ENCODE measurements around the gene KHDC4. TPM values are rescaled to one million over a fixed set of nuclear protein-coding genes. Genes with fewer than 3 reads are reported as not detected.
"Not testable (repeated sequence)": the region's sequence is repeated elsewhere in the genome, so short reads cannot be mapped to it uniquely, and the experiment has no call there.

The KHDC4 gene
- total RNA-seq, 2 experiments from 2014 or later, result 56.6 to 60.8 TPM

- H3K9me3 ChIP-seq (ENCODE audit: control insufficient read depth in 1 of 2, insufficient read depth in 1 of 2, low read length in 2 of 2), result no peaks in the 10 kb centered on the region
- ChIA-PET POLR2A (interaction anchor here (0.6 to 6.0 kb wide), 4 partner anchors 14 to 161 kb away, joined by 3 to 92 read pairs (median 4); partner anchors contain the start of gene ARHGEF2), CTCF (interaction anchor here (0.6 to 2.0 kb wide), 4 partner anchors 15 to 100 kb away, joined by 3 to 8 read pairs (median 4); no protein-coding TSS in a partner anchor)
- peaks cover 61% of the 10 kb centered on the region for H3K36me3 Mint-ChIP-seq (ENCODE audit: low read depth)
- ATAC-seq (ENCODE audit: poor library complexity) (no peak), DNase-seq (no peak)
- TF ChIP-seq, protein P1, sequence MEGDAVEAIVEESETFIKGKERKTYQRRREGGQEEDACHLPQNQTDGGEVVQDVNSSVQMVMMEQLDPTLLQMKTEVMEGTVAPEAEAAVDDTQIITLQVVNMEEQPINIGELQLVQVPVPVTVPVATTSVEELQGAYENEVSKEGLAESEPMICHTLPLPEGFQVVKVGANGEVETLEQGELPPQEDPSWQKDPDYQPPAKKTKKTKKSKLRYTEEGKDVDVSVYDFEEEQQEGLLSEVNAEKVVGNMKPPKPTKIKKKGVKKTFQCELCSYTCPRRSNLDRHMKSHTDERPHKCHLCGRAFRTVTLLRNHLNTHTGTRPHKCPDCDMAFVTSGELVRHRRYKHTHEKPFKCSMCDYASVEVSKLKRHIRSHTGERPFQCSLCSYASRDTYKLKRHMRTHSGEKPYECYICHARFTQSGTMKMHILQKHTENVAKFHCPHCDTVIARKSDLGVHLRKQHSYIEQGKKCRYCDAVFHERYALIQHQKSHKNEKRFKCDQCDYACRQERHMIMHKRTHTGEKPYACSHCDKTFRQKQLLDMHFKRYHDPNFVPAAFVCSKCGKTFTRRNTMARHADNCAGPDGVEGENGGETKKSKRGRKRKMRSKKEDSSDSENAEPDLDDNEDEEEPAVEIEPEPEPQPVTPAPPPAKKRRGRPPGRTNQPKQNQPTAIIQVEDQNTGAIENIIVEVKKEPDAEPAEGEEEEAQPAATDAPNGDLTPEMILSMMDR (IDR thresholded peaks at IDR 0.05), result no peak
- H3K27me3 Mint-ChIP-seq, result no peaks in the 10 kb centered on the region
- peaks cover 70% of the 10 kb centered on the region for H3K36me3 ChIP-seq (ENCODE audit: insufficient read depth, low read length)
- H3K27me3 ChIP-seq (ENCODE audit: control insufficient read depth in 1 of 2, insufficient read depth in 2 of 2, low read length in 2 of 2), result no peaks in the 10 kb centered on the region
- H3K4me1 Mint-ChIP-seq (ENCODE audit: low read depth), result peaks cover 37% of the 10 kb centered on the region
- H3K9me3 Mint-ChIP-seq, result no peaks in the 10 kb centered on the region
- no peak overlapping the region for H3K27ac ChIP-seq (ENCODE audit: low read depth in 1 of 2, low read length in 2 of 2)
- H3K4me3 Mint-ChIP-seq, result peak overlapping the region; percentile 65
- H3K4me1 ChIP-seq (ENCODE audit: insufficient read depth, low read length), result peaks cover 42% of the 10 kb centered on the region
- H3K4me3 ChIP-seq (ENCODE audit: low read length), result no peak overlapping the region
- intact Hi-C loops (cut with DNase I, micrococcal nuclease), result loop anchor here (5.0 kb wide), 2 partner anchors 74 to 121 kb away; partner anchors contain the start of genes GON4L (in 1 of the 2), LAMTOR2 (in 1 of the 2), SYT11 (in 1 of the 2) and UBQLN4 (in 1 of the 2)
- no peak overlapping the region for H3K27ac Mint-ChIP-seq
Measured at GRCh38 chr1:155931332-155932038, 2.7 kb downstream of the KHDC4 start.

DNA sequence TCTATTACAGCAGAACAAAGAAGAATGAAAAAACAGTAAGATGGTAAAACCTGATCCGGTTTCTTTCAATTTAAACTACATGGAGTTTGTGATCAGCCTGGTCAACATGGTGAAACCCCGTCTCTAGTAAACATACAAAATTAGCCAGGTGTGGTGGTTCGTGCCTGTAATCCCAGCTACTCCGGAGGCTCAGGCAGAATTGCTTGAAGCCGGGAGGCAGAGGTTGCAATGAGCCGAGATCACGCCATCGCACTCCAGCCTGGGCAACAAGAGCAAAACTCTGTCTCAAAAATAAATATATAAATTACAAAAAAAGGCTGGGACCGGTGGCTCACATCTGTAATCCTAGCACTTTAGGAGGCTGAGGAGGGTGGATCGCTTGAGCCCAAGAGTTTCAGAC lies 3.5 kb downstream of the KHDC4 start:
- H3K4me3 ChIP-seq (ENCODE audit: low read length); H3K27ac ChIP-seq (ENCODE audit: low read depth in 1 of 2, low read length in 2 of 2); H3K9me3 Mint-ChIP-seq; H3K27ac Mint-ChIP-seq; H3K27me3 Mint-ChIP-seq; H3K27me3 ChIP-seq (ENCODE audit: control insufficient read depth in 1 of 2, insufficient read depth in 2 of 2, low read length in 2 of 2); ATAC-seq (ENCODE audit: poor library complexity); H3K9me3 ChIP-seq (ENCODE audit: control insufficient read depth in 1 of 2, insufficient read depth in 1 of 2, low read length in 2 of 2); DNase-seq: not testable (repeated sequence)
- ChIA-PET CTCF (interaction anchor here (2.0 kb wide), 1 partner anchor 15 kb away, joined by 5 read pairs; no protein-coding TSS in a partner anchor), POLR2A (interaction anchor here (0.6 to 6.0 kb wide), 2 partner anchors 13 to 47 kb away, joined by 3 to 92 read pairs; partner anchors contain the start of gene ARHGEF2)
- Histone ChIP-seq H3K4me1 (ENCODE audit: insufficient read depth, low read length) (peaks cover 42% of the 10 kb centered on the region), H3K36me3 (ENCODE audit: insufficient read depth, low read length) (peaks cover 77% of the 10 kb centered on the region)
- intact Hi-C loops (cut with DNase I, micrococcal nuclease), result loop anchor here (5.0 kb wide), 2 partner anchors 73 to 122 kb away; partner anchors contain the start of genes GON4L (in 1 of the 2), LAMTOR2 (in 1 of the 2), SYT11 (in 1 of the 2) and UBQLN4 (in 1 of the 2)
- H3K4me1 Mint-ChIP-seq (ENCODE audit: low read depth), result peaks cover 37% of the 10 kb centered on the region
- peaks cover 68% of the 10 kb centered on the region for H3K36me3 Mint-ChIP-seq (ENCODE audit: low read depth)
- peak overlapping the region; percentile 65 for H3K4me3 Mint-ChIP-seq

- intact Hi-C loops (cut with DNase I, micrococcal nuclease), result no loop called here
- ATAC-seq (ENCODE audit: poor library complexity), result no peak
- H3K4me3 Mint-ChIP-seq, result peak overlapping the region; percentile 11
- peaks cover 33% of the 10 kb centered on the region for H3K4me1 ChIP-seq (ENCODE audit: insufficient read depth, low read length)
- DNase-seq, result no peak
- peaks cover 37% of the 10 kb centered on the region for H3K4me1 Mint-ChIP-seq (ENCODE audit: low read depth)
- TF ChIP-seq, protein P1 (IDR thresholded peaks at IDR 0.05), result no peak
- no peaks in the 10 kb centered on the region for H3K9me3 Mint-ChIP-seq
- H3K4me3 ChIP-seq (ENCODE audit: low read length), result no peak overlapping the region
- ChIA-PET CTCF (no interaction called here), POLR2A (no interaction called here)
- H3K27ac ChIP-seq (ENCODE audit: low read depth in 1 of 2, low read length in 2 of 2), result no peak overlapping the region
- no peaks in the 10 kb centered on the region for H3K27me3 Mint-ChIP-seq
- peaks cover 92% of the 10 kb centered on the region for H3K36me3 ChIP-seq (ENCODE audit: insufficient read depth, low read length)
- peak overlapping the region; percentile 35 for H3K27ac Mint-ChIP-seq
- peaks cover 78% of the 10 kb centered on the region for H3K36me3 Mint-ChIP-seq (ENCODE audit: low read depth)
- no peaks in the 10 kb centered on the region for H3K9me3 ChIP-seq (ENCODE audit: control insufficient read depth in 1 of 2, insufficient read depth in 1 of 2, low read length in 2 of 2)
- no peaks in the 10 kb centered on the region for H3K27me3 ChIP-seq (ENCODE audit: control insufficient read depth in 1 of 2, insufficient read depth in 2 of 2, low read length in 2 of 2)
Measured at GRCh38 chr1:155929057-155929456, 5.2 kb downstream of the KHDC4 start.
